Urinary bladder (tissue), 4 donors: Measurements from ENCODE around the gene LNX2. TPM values are rescaled to one million over a fixed set of nuclear protein-coding genes. Genes with fewer than 3 reads are reported as not detected.

ENCODE experiments used
- DNase-seq: peaks from one replicate; pipeline ENCODE4 v3.0.0-alpha.2; 2015; ENCODE audit errors: extremely low spot score
- H3K27ac ChIP-seq: one replicate; pipeline ENCODE4 v1.5.1; 2013; ENCODE audit warnings: low read depth, mild to moderate bottlenecking, moderate library complexity
- H3K36me3 ChIP-seq: one replicate; pipeline ENCODE4 v1.6.1; 2013; ENCODE audit warnings: mild to moderate bottlenecking, moderate library complexity; ENCODE audit not compliant: insufficient read depth
- H3K4me1 ChIP-seq: one replicate; pipeline ENCODE4 v1.6.1; 2013; ENCODE audit warnings: mild to moderate bottlenecking, moderate library complexity; ENCODE audit not compliant: insufficient read depth
- H3K4me3 ChIP-seq: one replicate; pipeline ENCODE4 v1.5.1; 2013; ENCODE audit warnings: low read depth, low read length
- WGBS: extraction: QIAGEN DNeasy Blood & Tissue Kit; methylation state at CpG from one replicate; pipeline ENCODE4 v1.1.7; 2013; 5-methylcytosine and 5-hydroxymethylcytosine counted together
- polyA plus RNA-seq: library from polyadenylated mRNA; stranded (reverse); fragments of 200-250 nt; gene quantifications from one replicate; pipeline ENCODE4 v1.2.3, GENCODE V29; 2013
- total RNA-seq: library from RNA; depleted of rRNA; stranded (reverse); fragments of >200 nt; gene quantifications from one replicate; pipeline ENCODE4 v1.2.3, GENCODE V29; 2014
- donor health status: healthy with polysubstance abuse.
- donor health status: healthy.

LNX2 gene
- total and polyA plus RNA-seq, 2 donors: 4.8 to 11.6 TPM

GRCh38 chr13:27587095-27587746, 33.1 kb downstream of the LNX2 start:
- DNase-seq: no peak
- no peaks in the 10 kb centered on the region for H3K4me1 ChIP-seq
- no peak overlapping the region for H3K4me3 ChIP-seq
- no peaks in the 10 kb centered on the region for H3K36me3 ChIP-seq
- H3K27ac ChIP-seq: no peak overlapping the region
- 65% methylated on average over 5 of the region's 5 CpGs for WGBS

- Histone ChIP-seq H3K36me3 (no peaks in the 10 kb centered on the region), H3K4me3 (no peak overlapping the region), H3K4me1 (no peaks in the 10 kb centered on the region), H3K27ac (no peak overlapping the region)
- DNase-seq: no peak
- 22% methylated on average over 4 of the region's 4 CpGs for WGBS
Observed at GRCh38 chr13:27583645-27584044, 36.7 kb downstream of the LNX2 start.

- Histone ChIP-seq H3K4me1 (no peaks in the 10 kb centered on the region), H3K36me3 (no peaks in the 10 kb centered on the region), H3K27ac (no peak overlapping the region), H3K4me3 (no peak overlapping the region)
- WGBS: 96% methylated on average over 6 of the region's 6 CpGs
- no peak for DNase-seq
Observed at GRCh38 chr13:27578121-27579030, 42.0 kb downstream of the LNX2 start.

- DNase-seq: no peak
- WGBS: 96% methylated on average over 1 of the region's 1 CpG
Observed at GRCh38 chr13:27574661-27575060, 45.7 kb downstream of the LNX2 start.

GRCh38 chr13:27573265-27573664, 47.1 kb downstream of the LNX2 start:
- Histone ChIP-seq H3K36me3 (peaks cover under 1% of the 10 kb centered on the region), H3K27ac (no peak overlapping the region), H3K4me3 (no peak overlapping the region), H3K4me1 (no peaks in the 10 kb centered on the region)
- 77% methylated on average over 2 of the region's 2 CpGs for WGBS
- DNase-seq: no peak

More at GRCh38 chr13:27574661-27575060, 45.7 kb downstream of the LNX2 start:
- Histone ChIP-seq H3K36me3 (no peaks in the 10 kb centered on the region), H3K4me1 (no peaks in the 10 kb centered on the region), H3K4me3 (no peak overlapping the region), H3K27ac (no peak overlapping the region)

GRCh38 chr13:27572234-27572901, 48.0 kb downstream of the LNX2 start:
- no peak overlapping the region for H3K27ac ChIP-seq
- H3K4me1 ChIP-seq: no peaks in the 10 kb centered on the region
- DNase-seq: no peak
- H3K4me3 ChIP-seq: no peak overlapping the region
- H3K36me3 ChIP-seq: peaks cover 3% of the 10 kb centered on the region

GRCh38 chr13:27570906-27571305, 49.4 kb downstream of the LNX2 start:
- no peak overlapping the region for H3K27ac ChIP-seq
- no peak for DNase-seq
- H3K36me3 ChIP-seq: peaks cover 5% of the 10 kb centered on the region
- H3K4me3 ChIP-seq: no peak overlapping the region
- H3K4me1 ChIP-seq: no peaks in the 10 kb centered on the region
- WGBS: 95% methylated on average over 1 of the region's 1 CpG

GRCh38 chr13:27569405-27569804, 50.9 kb downstream of the LNX2 start:
- no peak overlapping the region for H3K27ac ChIP-seq
- no peaks in the 10 kb centered on the region for H3K4me1 ChIP-seq
- 97% methylated on average over 4 of the region's 4 CpGs for WGBS
- H3K36me3 ChIP-seq: peaks cover 5% of the 10 kb centered on the region
- no peak for DNase-seq
- no peak overlapping the region for H3K4me3 ChIP-seq

- Histone ChIP-seq H3K27ac (no peak overlapping the region), H3K4me3 (no peak overlapping the region), H3K36me3 (peaks cover 7% of the 10 kb centered on the region), H3K4me1 (no peaks in the 10 kb centered on the region)
- DNase-seq: no peak
- 96% methylated on average over 3 of the region's 3 CpGs for WGBS
Observed at GRCh38 chr13:27565818-27566217, 54.5 kb downstream of the LNX2 start.

GRCh38 chr13:27562457-27562856, 57.9 kb downstream of the LNX2 start:
- no peak for DNase-seq
- Histone ChIP-seq H3K4me3 (no peak overlapping the region), H3K36me3 (peaks cover 4% of the 10 kb centered on the region), H3K4me1 (no peaks in the 10 kb centered on the region), H3K27ac (no peak overlapping the region)
- whole genome bisulfite sequencing: 94% methylated on average over 11 of the region's 11 CpGs

- Histone ChIP-seq H3K36me3 (peaks cover 2% of the 10 kb centered on the region), H3K27ac (no peak overlapping the region), H3K4me1 (no peaks in the 10 kb centered on the region), H3K4me3 (no peak overlapping the region)
- DNase-seq: no peak
- WGBS: 83% methylated on average over 2 of the region's 2 CpGs
Observed at GRCh38 chr13:27559719-27560118, 60.6 kb downstream of the LNX2 start.

- Histone ChIP-seq H3K4me3 (no peak overlapping the region), H3K27ac (no peak overlapping the region), H3K4me1 (no peaks in the 10 kb centered on the region), H3K36me3 (peaks cover under 1% of the 10 kb centered on the region)
- no peak for DNase-seq
- WGBS: 67% methylated on average over 2 of the region's 2 CpGs
Observed at GRCh38 chr13:27556109-27556508, 64.2 kb downstream of the LNX2 start.

- Histone ChIP-seq H3K27ac (no peak overlapping the region), H3K4me1 (no peaks in the 10 kb centered on the region), H3K4me3 (no peak overlapping the region), H3K36me3 (no peaks in the 10 kb centered on the region)
- whole genome bisulfite sequencing: 60% methylated on average over 4 of the region's 4 CpGs
- DNase-seq: no peak
Observed at GRCh38 chr13:27551562-27551961, 68.8 kb downstream of the LNX2 start.
